Osteoblast (primary cell): ENCODE results near the gene TIMM21. TPM values are rescaled to one million over a fixed set of nuclear protein-coding genes. Genes with fewer than 3 reads are reported as not detected.

Source experiments
- DNase-seq: peaks from one replicate; pipeline ENCODE4 v3.0.0; 2011; ENCODE audit warnings: low spot score, mixed read lengths; ENCODE audit not compliant: insufficient read length; ENCODE audit errors: missing footprints
- H2AFZ ChIP-seq: 2 replicates; pipeline ENCODE4 v1.6.0; 2011; ENCODE audit warnings: mild to moderate bottlenecking, low read length
- H3K27ac ChIP-seq: 2 replicates; pipeline ENCODE4 v1.5.1; 2011; ENCODE audit warnings: mild to moderate bottlenecking, low read depth, low read length, moderate library complexity
- H3K27me3 ChIP-seq: 2 replicates; pipeline ENCODE4 v1.6.0; 2012; ENCODE audit warnings: mild to moderate bottlenecking, control low read depth, inconsistent platforms, low read length, moderate library complexity; ENCODE audit not compliant: insufficient read depth
- H3K36me3 ChIP-seq: 2 replicates; pipeline ENCODE4 v1.5.1; 2011; ENCODE audit warnings: mild to moderate bottlenecking, low read length, control low read depth, moderate library complexity; ENCODE audit not compliant: insufficient read depth
- H3K4me1 ChIP-seq: 2 replicates; pipeline ENCODE4 v1.5.1; 2011; ENCODE audit warnings: mild to moderate bottlenecking, low read length, control low read depth, moderate library complexity; ENCODE audit not compliant: insufficient read depth
- H3K4me2 ChIP-seq: 2 replicates; pipeline ENCODE4 v1.6.0; 2011; ENCODE audit warnings: mild to moderate bottlenecking, low read length; ENCODE audit not compliant: insufficient read depth
- H3K4me3 ChIP-seq: fragments of 200-600 bp; sonication (generic); 3 replicates; pipeline ENCODE4 v1.5.1; 2012; ENCODE audit warnings: mild to moderate bottlenecking, low read length, inconsistent platforms; ENCODE audit not compliant: insufficient read depth
- H3K79me2 ChIP-seq: 2 replicates; pipeline ENCODE4 v1.6.0; 2012; ENCODE audit warnings: mild to moderate bottlenecking, low read length, control low read depth, inconsistent platforms; ENCODE audit not compliant: insufficient read depth
- H3K9me3 ChIP-seq: 2 replicates; pipeline ENCODE4 v1.5.1; 2011; ENCODE audit warnings: low read depth, low read length, control low read depth
- H4K20me1 ChIP-seq: 2 replicates; pipeline ENCODE4 v1.6.0; 2012; ENCODE audit warnings: mild to moderate bottlenecking, low read length, control low read depth; ENCODE audit not compliant: insufficient read depth
- total RNA-seq: library from RNA; depleted of rRNA; stranded (reverse); fragments of >200 nt; gene quantifications from 2 replicates; pipeline ENCODE4 v1.2.3, GENCODE V29; 2012
- TF ChIP-seq, protein P1 (sequence below): IDR thresholded peaks from 2 replicates; pipeline ENCODE4 v1.5.1; 2011; ENCODE audit warnings: mild to moderate bottlenecking, low read depth, low read length, moderate library complexity; ENCODE audit errors: extremely low read depth

Gene TIMM21
- total RNA-seq, 1 donor, result 15.6 TPM

GRCh38 chr18:74141667-74142066 lies 6.7 kb upstream of the TIMM21 start:
- TF ChIP-seq, protein P1, sequence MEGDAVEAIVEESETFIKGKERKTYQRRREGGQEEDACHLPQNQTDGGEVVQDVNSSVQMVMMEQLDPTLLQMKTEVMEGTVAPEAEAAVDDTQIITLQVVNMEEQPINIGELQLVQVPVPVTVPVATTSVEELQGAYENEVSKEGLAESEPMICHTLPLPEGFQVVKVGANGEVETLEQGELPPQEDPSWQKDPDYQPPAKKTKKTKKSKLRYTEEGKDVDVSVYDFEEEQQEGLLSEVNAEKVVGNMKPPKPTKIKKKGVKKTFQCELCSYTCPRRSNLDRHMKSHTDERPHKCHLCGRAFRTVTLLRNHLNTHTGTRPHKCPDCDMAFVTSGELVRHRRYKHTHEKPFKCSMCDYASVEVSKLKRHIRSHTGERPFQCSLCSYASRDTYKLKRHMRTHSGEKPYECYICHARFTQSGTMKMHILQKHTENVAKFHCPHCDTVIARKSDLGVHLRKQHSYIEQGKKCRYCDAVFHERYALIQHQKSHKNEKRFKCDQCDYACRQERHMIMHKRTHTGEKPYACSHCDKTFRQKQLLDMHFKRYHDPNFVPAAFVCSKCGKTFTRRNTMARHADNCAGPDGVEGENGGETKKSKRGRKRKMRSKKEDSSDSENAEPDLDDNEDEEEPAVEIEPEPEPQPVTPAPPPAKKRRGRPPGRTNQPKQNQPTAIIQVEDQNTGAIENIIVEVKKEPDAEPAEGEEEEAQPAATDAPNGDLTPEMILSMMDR, result no peak
- Histone ChIP-seq H2AFZ (no peak overlapping the region), H4K20me1 (no peaks in the 10 kb centered on the region), H3K4me3 (no peak overlapping the region), H3K79me2 (no peaks in the 10 kb centered on the region), H3K4me2 (no peak overlapping the region), H3K27me3 (no peaks in the 10 kb centered on the region), H3K36me3 (no peaks in the 10 kb centered on the region), H3K9me3 (no peaks in the 10 kb centered on the region), H3K27ac (no peak overlapping the region), H3K4me1 (peaks cover 17% of the 10 kb centered on the region)
- no peak for DNase-seq

DNA sequence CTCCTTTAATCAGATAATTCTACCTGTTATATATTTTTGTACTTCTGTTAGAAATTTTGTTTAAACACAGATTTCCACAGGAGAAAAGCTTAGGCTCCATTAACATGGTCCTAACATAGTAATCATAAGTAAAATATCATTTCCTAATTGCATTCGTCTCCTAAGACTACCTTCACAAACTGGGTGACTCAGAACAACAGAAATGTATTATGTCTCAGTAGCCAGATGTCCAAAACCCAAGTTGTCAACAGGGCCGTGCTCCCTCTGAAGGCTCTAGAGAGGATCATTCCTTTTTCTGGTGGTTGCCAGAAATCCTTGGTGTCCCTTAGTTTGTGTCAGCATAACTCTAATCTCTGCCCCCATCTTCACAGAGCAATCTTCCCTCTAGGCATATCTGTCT lies 6.1 kb upstream of the TIMM21 start:
- TF ChIP-seq, protein P1, result no peak
- peaks cover 22% of the 10 kb centered on the region for H3K4me1 ChIP-seq
- H4K20me1 ChIP-seq, result no peaks in the 10 kb centered on the region
- no peaks in the 10 kb centered on the region for H3K27me3 ChIP-seq
- no peak overlapping the region for H3K4me2 ChIP-seq
- H3K79me2 ChIP-seq, result no peaks in the 10 kb centered on the region
- no peaks in the 10 kb centered on the region for H3K9me3 ChIP-seq
- DNase-seq, result no peak
- no peaks in the 10 kb centered on the region for H3K36me3 ChIP-seq
- H2AFZ ChIP-seq, result no peak overlapping the region
- no peak overlapping the region for H3K27ac ChIP-seq
- H3K4me3 ChIP-seq, result no peak overlapping the region

- Histone ChIP-seq H4K20me1 (no peaks in the 10 kb centered on the region), H3K4me3 (peak overlapping the region; percentile 84), H3K4me1 (peaks cover 19% of the 10 kb centered on the region), H2AFZ (peak overlapping the region; percentile 99), H3K27ac (no peak overlapping the region), H3K4me2 (peak overlapping the region; percentile 100), H3K27me3 (no peaks in the 10 kb centered on the region), H3K36me3 (no peaks in the 10 kb centered on the region), H3K9me3 (no peaks in the 10 kb centered on the region), H3K79me2 (peaks cover 34% of the 10 kb centered on the region)
- DNase-seq, result no peak
- TF ChIP-seq, protein P1, result no peak
These were observed 1.6 kb upstream of the TIMM21 start for GRCh38 chr18:74146756-74147155.

GRCh38 chr18:74147491-74147778 lies 888 bp upstream of the TIMM21 start:
- Histone ChIP-seq H3K4me2 (peak overlapping the region; percentile 100), H2AFZ (peak overlapping the region; percentile 99), H3K27me3 (no peaks in the 10 kb centered on the region), H3K36me3 (no peaks in the 10 kb centered on the region), H3K4me1 (peaks cover 19% of the 10 kb centered on the region), H3K9me3 (no peaks in the 10 kb centered on the region), H3K27ac (no peak overlapping the region), H3K4me3 (peak overlapping the region; percentile 84), H4K20me1 (no peaks in the 10 kb centered on the region), H3K79me2 (peaks cover 41% of the 10 kb centered on the region)
- DNase-seq, result no peak
- TF ChIP-seq, protein P1, result no peak
